HEK293T (cell line): ENCODE data around the gene LTO1.

Experiments
- CTBP1 ChIP-seq: fragments of 450-650 bp; IDR thresholded peaks from 2 replicates; pipeline ENCODE4 v1.6.1; 2016; ENCODE audit warnings: borderline replicate concordance
- ELF4 ChIP-seq: fragments of 450-650 bp; IDR thresholded peaks from 2 replicates; pipeline ENCODE4 v1.6.1; 2017; ENCODE audit warnings: antibody characterized with exemption
- FOXA1 ChIP-seq: fragments of 450-650 bp; IDR thresholded peaks from 2 replicates; pipeline ENCODE4 v1.6.1; 2016; ENCODE audit warnings: mild to moderate bottlenecking
- FOXM1 ChIP-seq: fragments of 450-650 bp; IDR thresholded peaks from 2 replicates; pipeline ENCODE4 v1.6.1; 2017; ENCODE audit warnings: mild to moderate bottlenecking, borderline replicate concordance
- HDGF ChIP-seq: fragments of 450-650 bp; IDR thresholded peaks from 2 replicates; pipeline ENCODE4 v1.6.1; 2017; ENCODE audit warnings: antibody characterized with exemption, borderline replicate concordance
- NFRKB ChIP-seq: fragments of 450-650 bp; IDR thresholded peaks from 2 replicates; pipeline ENCODE4 v1.6.1; 2016; ENCODE audit warnings: mild to moderate bottlenecking, moderate library complexity
- SUZ12 ChIP-seq: fragments of 450-650 bp; IDR thresholded peaks from 2 replicates; pipeline ENCODE4 v1.6.1; 2016; ENCODE audit warnings: mild to moderate bottlenecking
- TARDBP ChIP-seq: fragments of 450-650 bp; IDR thresholded peaks from 2 replicates; pipeline ENCODE4 v1.6.1; 2016

DNA sequence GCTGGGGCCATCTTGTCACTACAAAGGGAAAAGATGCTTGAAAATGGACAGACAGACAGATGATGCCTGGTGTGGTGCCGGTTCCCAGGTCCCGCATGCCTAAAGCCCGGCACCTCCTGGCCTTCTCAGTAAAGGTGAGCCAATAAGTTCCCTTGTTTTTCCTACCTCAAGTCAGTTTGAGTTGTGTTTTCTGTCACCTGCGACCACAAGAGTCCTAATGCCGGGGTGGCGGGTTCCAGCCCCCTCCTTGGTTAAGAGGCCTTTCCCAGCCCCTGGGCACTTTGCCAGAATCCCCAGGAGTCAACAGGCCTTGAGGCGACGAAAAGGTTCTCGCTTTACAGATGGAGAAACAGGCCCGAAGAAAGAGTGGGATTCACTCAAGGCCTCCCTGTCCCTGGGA, 19.6 kb upstream of the LTO1 start:
- TF ChIP-seq FOXA1 (no peak), HDGF (no peak), ELF4 (no peak), NFRKB (no peak), SUZ12 (no peak), FOXM1 (no peak), TARDBP (no peak), CTBP1 (no peak)
